K562 (cell line): ENCODE measurements around the gene ECI2. TPM values are rescaled to one million over a fixed set of nuclear protein-coding genes. Genes with fewer than 3 reads are reported as not detected.

Experiments used
- CLOCK ChIP-seq: fragments of 250-450 bp; sonication (Bioruptor Pico); IDR thresholded peaks from 2 replicates; pipeline ENCODE4 v1.4.0; 2020; ENCODE audit warnings: mild to moderate bottlenecking, moderate library complexity, borderline replicate concordance
- CTCF ChIP-seq, 3 experiments: IDR thresholded peaks in 2 of 3; conservative IDR thresholded peaks in 1 of 3; 2 replicates each; pipeline ENCODE4 v1.5.1; 2011 to 2012; ENCODE audit warnings: low read length in 3 of 3, mild to moderate bottlenecking in 3 of 3, control low read depth in 2 of 3, improper control_type of control experiment in 1 of 3, inconsistent platforms in 1 of 3, low read depth in 1 of 3, mixed read lengths in 1 of 3, moderate library complexity in 1 of 3; ENCODE audit not compliant: insufficient read depth in 2 of 3
- E2F8 ChIP-seq: fragments of 450-650 bp; IDR thresholded peaks from 2 replicates; pipeline ENCODE4 v1.7.1; 2018; ENCODE audit warnings: mild to moderate bottlenecking, low read depth; ENCODE audit not compliant: partially characterized antibody
- NKRF ChIP-seq: fragments of 450-650 bp; IDR thresholded peaks from 2 replicates; pipeline ENCODE4 v1.6.1; 2016; ENCODE audit warnings: borderline replicate concordance
- POU5F1 ChIP-seq: fragments of 150-350 bp; IDR thresholded peaks from 2 replicates; pipeline ENCODE4 v1.6.1; 2014; ENCODE audit warnings: borderline replicate concordance, low read length, low read depth, mild to moderate bottlenecking; ENCODE audit not compliant: partially characterized antibody
- RNF2 ChIP-seq: sonication (generic); IDR thresholded peaks from 2 replicates; pipeline ENCODE4 v1.6.1; 2016
- SIRT6 ChIP-seq: IDR thresholded peaks from one replicate; pipeline ENCODE4 v1.6.1; 2012; ENCODE audit warnings: low read depth, mild to moderate bottlenecking, control low read depth, inconsistent platforms, low read length, moderate library complexity
- YY1 ChIP-seq, 3 experiments: IDR thresholded peaks; 2 replicates each; pipeline ENCODE4 v1.6.1; 2011; ENCODE audit warnings: low read length in 2 of 3, mild to moderate bottlenecking in 2 of 3, moderate library complexity in 2 of 3, borderline replicate concordance in 1 of 3, control low read depth in 1 of 3, low read depth in 1 of 3; ENCODE audit not compliant: insufficient read depth in 3 of 3, insufficient replicate concordance in 2 of 3, control insufficient read depth in 1 of 3, insufficient read length in 1 of 3; ENCODE audit errors: extremely low read depth in 1 of 3
- ZBTB11 ChIP-seq, 3 experiments: fragments of 200-800 bp in 1 of 3; fragments of 250-450 bp in 1 of 3; fragments of 450-650 bp in 1 of 3; sonication (Bioruptor Pico) in 1 of 3; sonication (Bioruptor generic) in 1 of 3; formaldehyde crosslinking in 1 of 3; IDR thresholded peaks; 2 replicates each; pipeline versions ENCODE4 v1.6.1 to v1.8.0; 2016 to 2022; ENCODE audit warnings: mild to moderate bottlenecking in 2 of 3, missing genetic modification characterization in 2 of 3, missing compliant biosample characterization in 1 of 3, moderate library complexity in 1 of 3
- polyA plus RNA-seq, 8 experiments: library from polyadenylated mRNA; depleted of rRNA in 4 of 8; stranded (reverse) in 5 of 8; unstranded in 3 of 8; fragments of >200 nt; fragmentation: Nextera tagmentation in 2 of 8; fragmentation: Illumina TruSeq in 1 of 8; extraction: Ambion mirVana in 2 of 8; extraction: Trizol in 1 of 8; gene quantifications; 2 replicates each; pipeline versions ENCODE4 v1.2.1 to v1.2.3, GENCODE V29; 2011 to 2014; ENCODE audit warnings: inconsistent platforms in 1 of 8, missing spikeins in 1 of 8
- total RNA-seq, 7 experiments: library from RNA; depleted of rRNA in 6 of 7; stranded (reverse); fragments of >200 nt in 6 of 7; fragmentation: Illumina TruSeq in 2 of 7; extraction: Trizol in 2 of 7; gene quantifications; 2 replicates each; pipeline versions ENCODE4 v1.2.1 to v1.2.3, GENCODE V29; 2011 to 2021; ENCODE audit warnings: low replicate concordance in 1 of 7

Gene ECI2
- total and polyA plus RNA-seq, 9 of the 15 experiments (the other 6 are each of a cell fraction or from before 2014, with no cell fraction given), result 80.7 to 377 (median 142) TPM

GRCh38 chr6:4164117-4164442 lies 28.7 kb upstream of the ECI2 start (continued):
- TF ChIP-seq CTCF (IDR thresholded peaks at IDR 0.05 in 2 of 3, conservative IDR thresholded peaks at IDR 0.05 in 1 of 3; ENCODE audit: insufficient read depth in 2 of 3, low read depth in 1 of 3, low read length in 3 of 3) (peak in 2 of 3 experiments; percentile 18 to 64; a peak in 2 of 6 replicates), CLOCK (CRISPR knock-in tag) (no peak), E2F8 (no peak), YY1 (IDR thresholded peaks at IDR 0.05; ENCODE audit: borderline replicate concordance in 1 of 3, control insufficient read depth in 1 of 3, extremely low read depth in 1 of 3, insufficient read depth in 3 of 3, insufficient read length in 1 of 3, insufficient replicate concordance in 2 of 3, low read depth in 1 of 3, low read length in 2 of 3) (no peak), NKRF (no peak), SIRT6 (no peak), ZBTB11 (CRISPR knock-in tag; IDR thresholded peaks at IDR 0.05) (no peak), RNF2 (no peak), POU5F1 (no peak)
